Measurements from ENCODE around the gene RASAL2.
A peak's percentile ranks its signal among the peaks of the same experiment; 100 is the strongest.

The RASAL2 gene

GRCh38 chr1:178126261-178126660 lies 32.4 kb downstream of the RASAL2 start:
- no peak for FAIRE-seq
- TF ChIP-seq POLR2AphosphoS5 (IDR thresholded peaks at IDR 0.05; ENCODE audit: low read depth, low read length): no peak
- no peak for TF ChIP-seq TAF1 (IDR thresholded peaks at IDR 0.05; ENCODE audit: low read depth, low read length)
- no peak for TF ChIP-seq POU2F2 (IDR thresholded peaks at IDR 0.05; ENCODE audit: low read depth, low read length)
- no peak for TF ChIP-seq PAX5 (IDR thresholded peaks at IDR 0.05; ENCODE audit: insufficient read depth, low read length, severe bottlenecking)
- TF ChIP-seq POLR2A (IDR thresholded peaks at IDR 0.05; ENCODE audit: low read depth, low read length): no peak
- TF ChIP-seq SPI1 (IDR thresholded peaks at IDR 0.05; ENCODE audit: low read depth, low read length): no peak
- no peak for DNase-seq (ENCODE audit: insufficient read length, low spot score)

- no peak for TF ChIP-seq POLR2AphosphoS5 (IDR thresholded peaks at IDR 0.05; ENCODE audit: low read depth, low read length)
- TF ChIP-seq POLR2A (IDR thresholded peaks at IDR 0.05; ENCODE audit: low read depth, low read length): no peak
- TF ChIP-seq TAF1 (IDR thresholded peaks at IDR 0.05; ENCODE audit: low read depth, low read length): no peak
- TF ChIP-seq POU2F2 (IDR thresholded peaks at IDR 0.05; ENCODE audit: low read depth, low read length): no peak
- no peak for TF ChIP-seq PAX5 (IDR thresholded peaks at IDR 0.05; ENCODE audit: insufficient read depth, low read length, severe bottlenecking)
- TF ChIP-seq SPI1 (IDR thresholded peaks at IDR 0.05; ENCODE audit: low read depth, low read length): no peak
- no peak for FAIRE-seq
- no peak for DNase-seq (ENCODE audit: insufficient read length, low spot score)
Observed at GRCh38 chr1:178126741-178127185, 32.9 kb downstream of the RASAL2 start.

GRCh38 chr1:178127482-178128191 lies 33.7 kb downstream of the RASAL2 start:
- FAIRE-seq (no peak), DNase-seq (ENCODE audit: insufficient read length, low spot score) (no peak)
- TF ChIP-seq PAX5 (IDR thresholded peaks at IDR 0.05; ENCODE audit: insufficient read depth, low read length, severe bottlenecking) (no peak), SPI1 (IDR thresholded peaks at IDR 0.05; ENCODE audit: low read depth, low read length) (no peak)

DNA sequence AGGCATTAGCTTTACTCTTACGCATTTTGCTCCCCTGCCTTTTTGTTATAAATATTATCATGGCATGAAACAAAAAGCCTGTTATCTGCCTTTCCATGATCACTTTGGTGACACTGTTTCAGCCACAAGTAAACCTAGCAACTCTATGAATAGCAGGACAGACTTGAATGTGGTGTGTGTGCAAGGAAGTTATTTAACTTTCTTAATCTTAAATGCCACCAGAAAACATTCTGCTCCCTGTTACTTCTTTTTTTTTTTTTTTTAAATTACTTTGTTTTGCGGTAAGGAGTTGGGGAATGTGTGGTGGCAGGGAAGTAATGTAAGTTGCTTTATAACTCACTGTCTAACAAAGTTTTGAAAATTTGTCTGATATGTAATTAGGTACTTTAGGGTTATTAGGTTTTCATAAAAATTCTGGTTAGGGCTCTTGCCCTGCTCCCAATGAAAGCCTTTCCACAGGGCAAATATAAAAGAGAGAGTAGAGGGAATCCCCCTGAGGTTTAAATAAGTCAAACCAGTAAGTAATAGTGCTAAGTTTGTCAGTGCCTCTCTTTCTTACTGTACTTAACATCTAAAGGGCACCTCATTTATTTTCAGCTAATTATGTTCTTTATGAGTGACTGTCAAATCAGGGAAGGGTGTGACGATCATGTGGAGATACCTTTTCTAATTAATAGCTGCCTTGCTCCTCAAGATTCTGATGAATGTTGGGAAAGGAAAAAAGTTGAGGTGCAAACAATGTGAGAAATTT lies 39.5 kb downstream of the RASAL2 start:
- TF ChIP-seq PAX5 (IDR thresholded peaks at IDR 0.05; ENCODE audit: insufficient read depth, low read length, severe bottlenecking) (no peak), POLR2A (IDR thresholded peaks at IDR 0.05; ENCODE audit: low read depth, low read length) (no peak), SPI1 (IDR thresholded peaks at IDR 0.05; ENCODE audit: low read depth, low read length) (no peak), POU2F2 (IDR thresholded peaks at IDR 0.05; ENCODE audit: low read depth, low read length) (no peak), TAF1 (IDR thresholded peaks at IDR 0.05; ENCODE audit: low read depth, low read length) (no peak), POLR2AphosphoS5 (IDR thresholded peaks at IDR 0.05; ENCODE audit: low read depth, low read length) (no peak)
- FAIRE-seq (no peak), DNase-seq (ENCODE audit: insufficient read length, low spot score) (no peak)

GRCh38 chr1:178134061-178134460 lies 40.2 kb downstream of the RASAL2 start:
- no peak for DNase-seq (ENCODE audit: insufficient read length, low spot score)
- no peak; the same call in 1 of the 2 replicates for TF ChIP-seq SPI1 (IDR thresholded peaks at IDR 0.05; ENCODE audit: low read depth, low read length)
- no peak for TF ChIP-seq PAX5 (IDR thresholded peaks at IDR 0.05; ENCODE audit: insufficient read depth, low read length, severe bottlenecking)
- TF ChIP-seq POLR2AphosphoS5 (IDR thresholded peaks at IDR 0.05; ENCODE audit: low read depth, low read length): no peak
- TF ChIP-seq TAF1 (IDR thresholded peaks at IDR 0.05; ENCODE audit: low read depth, low read length): no peak
- no peak for FAIRE-seq

GRCh38 chr1:178137238-178137637 lies 43.3 kb downstream of the RASAL2 start:
- no peak for FAIRE-seq
- no peak for TF ChIP-seq SPI1 (IDR thresholded peaks at IDR 0.05; ENCODE audit: low read depth, low read length)
- TF ChIP-seq PAX5 (IDR thresholded peaks at IDR 0.05; ENCODE audit: insufficient read depth, low read length, severe bottlenecking): no peak
- TF ChIP-seq POU2F2 (IDR thresholded peaks at IDR 0.05; ENCODE audit: low read depth, low read length): no peak
- TF ChIP-seq TAF1 (IDR thresholded peaks at IDR 0.05; ENCODE audit: low read depth, low read length): no peak
- TF ChIP-seq POLR2A (IDR thresholded peaks at IDR 0.05; ENCODE audit: low read depth, low read length): no peak
- TF ChIP-seq POLR2AphosphoS5 (IDR thresholded peaks at IDR 0.05; ENCODE audit: low read depth, low read length): no peak
- DNase-seq (ENCODE audit: insufficient read length, low spot score): no peak

GRCh38 chr1:178142806-178143205 lies 48.9 kb downstream of the RASAL2 start:
- no peak for FAIRE-seq
- TF ChIP-seq TAF1 (IDR thresholded peaks at IDR 0.05; ENCODE audit: low read depth, low read length) (no peak), PAX5 (IDR thresholded peaks at IDR 0.05; ENCODE audit: insufficient read depth, low read length, severe bottlenecking) (no peak), POU2F2 (IDR thresholded peaks at IDR 0.05; ENCODE audit: low read depth, low read length) (no peak), SPI1 (IDR thresholded peaks at IDR 0.05; ENCODE audit: low read depth, low read length) (no peak), POLR2A (IDR thresholded peaks at IDR 0.05; ENCODE audit: low read depth, low read length) (no peak)
- DNase-seq (ENCODE audit: insufficient read length, low spot score): no peak

DNA sequence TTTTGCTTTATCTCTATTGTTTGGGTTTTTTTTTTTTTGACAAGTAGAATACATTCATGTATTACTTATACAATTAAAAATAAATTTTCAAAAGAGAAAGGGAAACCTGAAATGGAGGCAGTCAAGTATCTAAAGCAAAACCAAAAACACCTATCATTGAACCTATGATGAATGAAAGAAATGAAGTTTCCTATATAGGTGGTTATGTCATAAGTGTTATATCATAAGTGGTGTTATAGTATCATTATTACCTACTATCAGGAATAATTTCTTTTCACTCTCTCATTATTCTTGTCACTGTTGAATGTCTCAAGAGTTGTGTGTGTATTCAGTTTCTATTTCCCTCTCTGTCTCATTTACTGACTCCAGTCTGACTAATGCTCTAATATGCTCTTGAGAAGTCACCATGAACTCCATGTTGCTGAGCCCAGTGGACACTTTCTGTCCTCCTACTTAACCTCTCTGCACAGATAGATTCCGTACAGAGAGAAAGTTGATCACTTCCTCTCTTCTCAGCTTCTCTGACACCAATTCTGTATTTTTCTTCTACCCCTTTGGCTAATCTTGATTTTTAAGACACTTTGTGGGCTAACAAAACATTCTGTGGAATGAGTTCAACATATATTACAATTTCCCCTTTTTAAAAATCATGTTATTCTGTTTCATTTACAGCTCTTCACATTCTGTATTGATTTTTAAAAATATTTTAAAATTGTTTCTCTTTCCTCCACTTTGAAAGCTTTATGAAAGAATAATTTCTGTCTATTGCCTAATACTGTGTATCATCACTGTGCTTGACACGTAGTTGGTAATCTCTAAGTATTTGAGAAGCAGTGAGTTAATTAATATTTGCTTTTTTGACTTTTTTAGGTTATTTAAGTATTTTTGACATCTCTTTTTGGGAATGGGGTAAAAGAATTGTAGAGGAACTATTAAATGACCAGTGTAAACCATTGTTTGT lies 50.1 kb downstream of the RASAL2 start:
- DNase-seq (ENCODE audit: insufficient read length, low spot score) (no peak), FAIRE-seq (no peak)
- TF ChIP-seq SPI1 (IDR thresholded peaks at IDR 0.05; ENCODE audit: low read depth, low read length): peak; percentile 50; the same call in 1 of the 2 replicates
- no peak for TF ChIP-seq POLR2A (IDR thresholded peaks at IDR 0.05; ENCODE audit: low read depth, low read length)

DNA sequence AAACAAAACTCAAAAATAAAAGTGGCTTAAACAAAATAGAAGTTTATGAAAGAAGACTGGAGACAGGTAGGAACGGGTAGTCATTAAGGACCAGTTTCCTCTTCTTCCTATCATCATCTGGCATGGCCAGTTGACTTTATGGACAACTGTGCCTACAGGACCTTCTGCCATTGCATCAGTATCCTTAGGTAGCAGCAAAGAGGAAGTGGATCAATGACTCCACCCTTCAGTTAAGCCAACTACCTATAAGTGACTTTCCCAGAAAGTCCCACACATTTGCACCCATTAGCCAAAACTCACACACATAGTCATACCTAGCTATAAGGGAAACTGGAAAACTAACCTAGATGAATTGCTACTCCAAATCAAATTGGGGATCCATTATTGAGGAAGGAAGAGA lies 51.7 kb downstream of the RASAL2 start:
- FAIRE-seq: no peak
- TF ChIP-seq POLR2AphosphoS5 (IDR thresholded peaks at IDR 0.05; ENCODE audit: low read depth, low read length) (no peak), PAX5 (IDR thresholded peaks at IDR 0.05; ENCODE audit: insufficient read depth, low read length, severe bottlenecking) (no peak), POU2F2 (IDR thresholded peaks at IDR 0.05; ENCODE audit: low read depth, low read length) (no peak), SPI1 (IDR thresholded peaks at IDR 0.05; ENCODE audit: low read depth, low read length) (peak; percentile 62), POLR2A (IDR thresholded peaks at IDR 0.05; ENCODE audit: low read depth, low read length) (no peak), TAF1 (IDR thresholded peaks at IDR 0.05; ENCODE audit: low read depth, low read length) (no peak)

More for the DNA sequence above, 51.7 kb downstream of the RASAL2 start:
- DNase-seq (ENCODE audit: insufficient read length, low spot score): no peak

Measured in GM12891 (cell line).